Inflammatory macrophage treated with lipopolysaccharide for 4 hours (primary cell): Measurements from ENCODE around the gene PCDHGB6.
"Not testable (repeated sequence)": the region's sequence is repeated elsewhere in the genome, so short reads cannot be mapped to it uniquely, and the experiment has no call there.

ENCODE experiments used
- DNase-seq: peaks from one replicate; pipeline ENCODE4 v3.0.0-alpha.2; 2020

Gene PCDHGB6

DNA sequence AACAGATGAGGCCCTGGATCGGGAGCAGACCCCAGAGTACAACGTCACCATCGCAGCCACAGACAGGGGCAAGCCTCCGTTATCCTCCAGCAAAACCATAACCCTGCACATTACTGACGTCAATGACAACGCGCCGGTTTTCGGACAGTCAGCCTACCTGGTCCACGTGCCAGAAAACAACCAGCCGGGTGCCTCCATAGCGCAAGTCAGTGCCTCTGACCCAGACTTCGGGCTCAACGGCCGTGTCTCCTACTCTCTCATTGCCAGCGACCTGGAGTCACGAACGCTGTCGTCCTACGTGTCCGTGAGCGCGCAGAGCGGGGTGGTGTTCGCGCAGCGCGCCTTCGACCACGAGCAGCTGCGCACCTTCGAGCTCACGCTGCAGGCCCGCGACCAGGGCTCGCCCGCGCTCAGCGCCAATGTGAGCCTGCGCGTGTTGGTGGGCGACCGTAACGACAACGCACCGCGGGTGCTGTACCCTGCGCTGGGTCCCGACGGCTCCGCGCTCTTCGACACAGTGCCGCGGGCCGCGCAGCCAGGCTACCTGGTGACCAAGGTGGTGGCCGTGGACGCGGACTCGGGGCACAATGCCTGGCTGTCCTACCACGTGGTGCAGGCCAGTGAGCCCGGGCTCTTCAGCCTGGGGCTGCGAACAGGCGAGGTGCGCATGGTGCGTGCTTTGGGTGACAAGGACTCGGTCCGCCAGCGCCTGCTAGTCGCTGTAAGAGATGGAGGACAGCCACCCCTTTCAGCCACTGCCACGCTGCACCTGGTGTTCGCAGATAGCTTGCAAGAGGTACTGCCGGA lies 11.5 kb downstream of the PCDHGB6 start:
- DNase-seq = no peak

DNA sequence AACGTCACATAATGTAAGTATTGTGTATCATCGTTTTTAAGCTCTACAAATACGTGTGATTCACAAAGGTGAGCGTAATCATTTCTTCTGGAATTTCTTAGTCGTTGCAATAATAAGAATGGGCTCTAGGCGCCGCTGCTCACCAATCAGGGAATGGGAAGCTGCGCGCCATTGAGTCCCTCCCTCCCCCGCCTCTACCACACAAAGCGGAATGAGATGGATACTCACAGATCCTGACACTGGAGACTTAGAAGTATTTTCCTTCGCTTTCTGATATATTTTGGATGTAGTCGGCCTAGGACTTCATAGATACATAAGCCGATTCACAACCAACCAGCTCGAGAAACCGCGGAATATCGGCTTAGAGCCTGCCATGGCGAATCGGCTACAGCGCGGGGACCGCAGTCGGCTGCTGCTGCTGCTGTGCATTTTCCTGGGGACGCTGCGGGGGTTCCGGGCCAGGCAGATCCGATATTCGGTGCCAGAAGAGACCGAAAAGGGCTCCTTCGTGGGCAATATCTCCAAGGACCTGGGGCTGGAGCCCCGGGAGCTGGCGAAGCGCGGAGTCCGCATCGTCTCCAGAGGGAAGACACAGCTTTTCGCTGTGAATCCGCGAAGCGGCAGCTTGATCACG lies 13.2 kb downstream of the PCDHGB6 start, which contains the start of gene PCDHGA11:
Gene PCDHGA11, plus strand, starts transcription at position 197 of the 634 bp plus-strand sequence. Its CDS starts 177 bp downstream, at position 374.
- peak; percentile 76 for DNase-seq

DNA sequence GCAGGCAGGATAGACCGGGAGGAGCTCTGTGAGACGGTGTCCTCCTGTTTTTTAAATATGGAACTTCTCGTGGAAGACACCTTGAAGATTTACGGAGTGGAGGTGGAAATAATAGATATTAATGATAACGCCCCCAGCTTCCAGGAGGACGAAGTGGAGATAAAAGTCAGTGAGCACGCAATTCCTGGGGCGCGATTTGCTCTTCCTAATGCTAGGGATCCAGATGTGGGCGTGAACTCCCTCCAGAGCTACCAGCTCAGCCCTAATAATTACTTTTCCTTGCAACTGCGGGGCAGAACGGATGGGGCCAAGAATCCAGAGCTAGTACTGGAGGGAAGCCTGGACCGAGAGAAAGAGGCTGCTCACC lies 13.7 kb downstream of the PCDHGB6 start:
- no peak for DNase-seq

DNA sequence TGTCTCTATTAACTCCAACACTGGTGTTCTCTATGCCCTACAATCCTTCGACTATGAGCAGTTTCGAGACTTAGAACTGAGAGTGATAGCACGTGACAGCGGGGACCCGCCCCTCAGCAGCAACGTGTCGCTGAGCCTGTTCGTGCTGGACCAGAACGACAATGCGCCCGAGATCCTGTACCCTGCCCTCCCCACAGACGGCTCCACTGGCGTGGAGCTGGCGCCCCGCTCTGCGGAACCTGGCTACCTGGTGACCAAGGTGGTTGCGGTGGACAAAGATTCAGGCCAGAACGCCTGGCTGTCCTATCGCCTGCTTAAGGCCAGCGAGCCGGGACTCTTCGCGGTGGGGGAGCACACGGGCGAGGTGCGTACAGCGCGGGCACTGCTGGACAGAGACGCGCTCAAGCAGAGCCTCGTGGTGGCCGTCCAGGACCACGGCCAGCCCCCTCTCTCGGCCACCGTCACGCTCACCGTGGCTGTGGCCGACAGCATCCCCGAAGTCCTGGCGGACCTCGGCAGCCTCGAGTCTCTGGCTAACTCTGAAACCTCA lies 15.0 kb downstream of the PCDHGB6 start:
- no peak for DNase-seq

DNA sequence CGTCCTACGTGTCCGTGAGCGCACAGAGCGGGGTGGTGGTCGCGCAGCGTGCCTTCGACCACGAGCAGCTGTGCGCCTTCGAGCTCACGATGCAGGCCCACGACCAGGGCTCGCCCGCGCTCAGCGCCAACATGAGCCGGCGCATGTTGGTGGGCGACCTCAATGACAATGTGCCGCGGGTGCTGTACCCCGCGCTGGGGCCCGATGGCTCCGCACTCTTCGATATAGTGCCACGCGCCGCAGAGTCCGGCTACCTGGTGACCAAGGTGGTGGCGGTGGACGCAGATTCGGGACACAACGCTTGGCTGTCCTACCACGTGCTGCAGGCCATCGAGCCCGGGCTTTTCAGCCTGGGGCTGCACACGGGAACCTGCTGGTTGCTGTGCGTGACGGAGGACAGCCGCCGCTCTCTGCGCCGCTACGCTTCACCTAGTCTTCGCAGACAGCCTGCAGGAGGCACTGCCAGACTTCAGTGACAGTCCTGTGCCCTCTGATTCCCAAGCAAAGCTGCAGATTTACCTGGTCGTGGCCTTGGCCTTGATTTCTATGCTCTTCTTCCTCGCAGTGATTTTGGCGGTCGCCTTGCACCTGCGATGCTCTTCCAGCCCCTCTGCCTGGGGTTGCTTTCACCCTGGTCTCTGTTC lies 20.1 kb downstream of the PCDHGB6 start:
- DNase-seq = no peak

DNA sequence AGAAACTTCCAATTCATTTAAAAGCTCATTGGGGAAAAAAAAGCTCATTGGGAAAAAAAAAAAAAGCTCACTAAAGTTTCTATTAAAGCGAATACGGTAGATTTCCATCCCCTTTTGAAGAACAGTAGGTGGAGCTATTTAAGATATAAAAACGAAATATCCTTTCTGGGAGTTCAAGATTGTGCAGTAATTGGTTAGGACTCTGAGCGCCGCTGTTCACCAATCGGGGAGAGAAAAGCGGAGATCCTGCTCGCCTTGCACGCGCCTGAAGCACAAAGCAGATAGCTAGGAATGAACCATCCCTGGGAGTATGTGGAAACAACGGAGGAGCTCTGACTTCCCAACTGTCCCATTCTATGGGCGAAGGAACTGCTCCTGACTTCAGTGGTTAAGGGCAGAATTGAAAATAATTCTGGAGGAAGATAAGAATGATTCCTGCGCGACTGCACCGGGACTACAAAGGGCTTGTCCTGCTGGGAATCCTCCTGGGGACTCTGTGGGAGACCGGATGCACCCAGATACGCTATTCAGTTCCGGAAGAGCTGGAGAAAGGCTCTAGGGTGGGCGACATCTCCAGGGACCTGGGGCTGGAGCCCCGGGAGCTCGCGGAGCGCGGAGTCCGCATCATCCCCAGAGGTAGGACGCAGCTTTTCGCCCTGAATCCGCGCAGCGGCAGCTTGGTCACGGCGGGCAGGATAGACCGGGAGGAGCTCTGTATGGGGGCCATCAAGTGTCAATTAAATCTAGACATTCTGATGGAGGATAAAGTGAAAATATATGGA lies 22.7 kb downstream of the PCDHGB6 start, which contains the start of gene PCDHGA12:
Gene PCDHGA12, plus strand, starts transcription at position 176 of the 782 bp plus-strand sequence. Its CDS starts 253 bp downstream, at position 429.
- DNase-seq = peak; percentile 79

DNA sequence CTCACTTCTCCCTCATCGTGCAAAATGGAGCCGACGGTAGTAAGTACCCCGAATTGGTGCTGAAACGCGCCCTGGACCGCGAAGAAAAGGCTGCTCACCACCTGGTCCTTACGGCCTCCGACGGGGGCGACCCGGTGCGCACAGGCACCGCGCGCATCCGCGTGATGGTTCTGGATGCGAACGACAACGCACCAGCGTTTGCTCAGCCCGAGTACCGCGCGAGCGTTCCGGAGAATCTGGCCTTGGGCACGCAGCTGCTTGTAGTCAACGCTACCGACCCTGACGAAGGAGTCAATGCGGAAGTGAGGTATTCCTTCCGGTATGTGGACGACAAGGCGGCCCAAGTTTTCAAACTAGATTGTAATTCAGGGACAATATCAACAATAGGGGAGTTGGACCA lies 23.5 kb downstream of the PCDHGB6 start:
- DNase-seq = no peak

DNA sequence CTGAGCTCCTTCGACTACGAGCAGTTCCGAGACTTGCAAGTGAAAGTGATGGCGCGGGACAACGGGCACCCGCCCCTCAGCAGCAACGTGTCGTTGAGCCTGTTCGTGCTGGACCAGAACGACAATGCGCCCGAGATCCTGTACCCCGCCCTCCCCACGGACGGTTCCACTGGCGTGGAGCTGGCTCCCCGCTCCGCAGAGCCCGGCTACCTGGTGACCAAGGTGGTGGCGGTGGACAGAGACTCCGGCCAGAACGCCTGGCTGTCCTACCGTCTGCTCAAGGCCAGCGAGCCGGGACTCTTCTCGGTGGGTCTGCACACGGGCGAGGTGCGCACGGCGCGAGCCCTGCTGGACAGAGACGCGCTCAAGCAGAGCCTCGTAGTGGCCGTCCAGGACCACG lies 24.5 kb downstream of the PCDHGB6 start:
- DNase-seq = not testable (repeated sequence)

DNA sequence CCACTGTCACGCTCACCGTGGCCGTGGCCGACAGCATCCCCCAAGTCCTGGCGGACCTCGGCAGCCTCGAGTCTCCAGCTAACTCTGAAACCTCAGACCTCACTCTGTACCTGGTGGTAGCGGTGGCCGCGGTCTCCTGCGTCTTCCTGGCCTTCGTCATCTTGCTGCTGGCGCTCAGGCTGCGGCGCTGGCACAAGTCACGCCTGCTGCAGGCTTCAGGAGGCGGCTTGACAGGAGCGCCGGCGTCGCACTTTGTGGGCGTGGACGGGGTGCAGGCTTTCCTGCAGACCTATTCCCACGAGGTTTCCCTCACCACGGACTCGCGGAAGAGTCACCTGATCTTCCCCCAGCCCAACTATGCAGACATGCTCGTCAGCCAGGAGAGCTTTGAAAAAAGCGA lies 24.9 kb downstream of the PCDHGB6 start:
- DNase-seq = not testable (repeated sequence)

DNA sequence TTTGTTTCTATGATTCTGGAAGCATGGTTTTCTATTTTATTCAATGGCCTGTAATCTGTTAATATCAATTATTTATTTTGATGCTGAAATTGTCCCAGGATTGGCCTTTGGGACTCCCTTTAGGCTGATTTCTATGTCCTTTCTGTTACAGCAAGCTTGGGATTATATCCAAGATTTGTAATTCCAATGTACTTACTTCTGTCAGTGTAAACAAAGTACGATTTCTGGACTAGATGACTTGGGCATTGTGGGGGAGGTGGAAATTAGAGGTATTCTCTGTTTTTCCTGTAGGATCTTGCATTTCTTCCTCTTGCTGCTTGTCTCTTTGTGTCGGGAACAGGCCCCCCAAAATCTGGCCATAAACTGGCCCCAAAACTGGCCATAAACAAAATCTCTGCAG lies 26.2 kb downstream of the PCDHGB6 start:
- no peak for DNase-seq

DNA sequence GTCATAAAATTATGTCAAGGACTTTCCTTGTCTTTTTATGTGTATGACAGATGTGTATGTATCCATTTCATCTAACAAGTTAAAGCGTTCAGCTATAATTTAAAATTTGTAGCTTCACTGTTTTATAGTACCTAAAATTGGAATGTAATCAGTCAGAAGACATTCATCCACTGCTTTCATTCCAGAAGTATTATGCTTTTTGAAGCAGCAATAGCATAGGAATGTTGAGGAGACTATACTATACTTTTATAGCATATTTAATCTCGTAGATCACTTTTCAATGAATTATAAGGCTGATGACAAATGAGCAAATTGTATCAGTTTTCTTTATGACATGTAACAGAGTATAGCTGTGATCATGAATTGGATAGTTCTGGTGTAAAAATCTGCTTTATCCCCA lies 29.4 kb downstream of the PCDHGB6 start:
- no peak for DNase-seq

DNA sequence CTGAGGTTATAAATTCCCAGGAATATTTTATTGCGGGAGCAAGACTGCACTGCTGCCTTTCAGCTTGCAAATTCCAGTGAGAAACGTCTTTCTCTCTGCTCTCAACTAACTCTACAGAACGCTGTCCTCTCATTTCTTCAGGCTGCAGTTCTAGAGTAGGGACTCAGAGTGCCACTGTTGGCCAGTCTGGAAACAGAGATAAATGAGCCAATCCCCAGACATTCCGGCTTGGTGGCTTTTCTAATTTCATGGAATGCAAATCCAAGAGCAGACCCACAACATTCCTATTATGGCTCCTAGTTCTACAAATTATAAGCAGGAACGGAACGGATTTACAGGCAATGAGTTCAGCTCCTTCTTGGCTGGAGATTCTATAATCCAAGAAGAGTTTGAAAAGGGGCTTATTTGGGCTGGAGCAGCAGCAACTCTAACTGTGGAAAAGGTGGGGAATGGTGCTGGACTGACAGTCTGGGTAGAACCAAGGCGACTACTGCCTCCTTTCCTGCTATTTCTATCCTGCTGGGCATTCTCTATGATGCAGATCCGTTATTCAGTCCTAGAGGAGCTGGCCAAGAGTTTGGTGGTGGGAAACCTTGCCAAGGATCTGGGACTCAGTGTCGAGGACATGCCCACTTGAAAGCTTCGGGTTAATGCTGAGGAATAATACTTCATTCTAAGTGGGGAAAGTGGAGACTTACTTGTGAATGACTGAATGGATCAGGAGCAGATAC lies 31.8 kb downstream of the PCDHGB6 start:
- no peak for DNase-seq

DNA sequence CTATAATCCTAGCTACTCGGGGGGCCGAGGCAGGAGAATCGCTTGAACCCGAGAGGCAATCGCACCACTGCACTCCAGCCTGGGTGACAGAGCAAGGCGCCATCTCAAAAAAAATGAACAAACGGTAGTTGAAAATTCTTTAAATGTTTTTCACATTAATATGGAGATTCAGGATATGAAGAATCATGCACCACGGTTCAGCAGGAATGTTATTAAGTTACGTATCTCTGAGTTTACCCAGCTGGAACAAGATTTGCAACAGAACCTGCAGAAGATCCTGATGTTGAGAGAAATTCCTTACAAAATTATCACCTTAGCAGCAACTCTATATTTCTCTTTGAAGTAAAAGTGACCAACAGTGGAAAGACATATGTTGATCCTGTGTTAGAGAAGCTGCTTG lies 32.5 kb downstream of the PCDHGB6 start:
- no peak for DNase-seq

DNA sequence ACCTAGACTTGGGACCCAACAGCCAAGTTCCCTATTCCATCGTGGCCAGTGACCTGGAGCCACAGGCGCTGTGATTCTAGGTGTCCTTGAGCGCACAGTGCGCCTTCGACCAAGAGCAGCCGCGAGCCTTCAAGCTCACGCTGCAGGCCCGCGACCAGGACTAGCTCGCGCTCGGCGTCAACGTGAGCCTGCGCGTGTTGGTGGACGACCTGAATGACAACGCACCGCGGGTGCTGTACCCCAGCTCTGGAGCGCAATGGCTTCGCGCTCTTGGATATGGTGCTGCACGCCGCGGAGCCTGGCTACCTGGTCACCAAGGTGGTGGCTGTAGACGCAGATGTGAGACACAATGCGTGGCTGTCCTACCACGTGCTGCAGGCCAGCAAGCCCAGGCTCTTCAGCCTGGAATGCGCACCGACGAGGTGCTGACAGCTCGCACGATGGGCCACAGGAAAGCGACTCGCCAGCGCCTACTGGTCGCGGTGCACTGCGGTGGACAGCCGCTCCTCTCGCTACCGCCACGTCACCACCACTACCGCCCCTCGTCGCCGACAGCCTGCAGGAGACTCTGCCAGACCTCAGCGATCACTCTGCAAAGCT lies 33.9 kb downstream of the PCDHGB6 start:
- no peak for DNase-seq
